K562 (cell line): ENCODE data around the gene UBR3. TPM values are rescaled to one million over a fixed set of nuclear protein-coding genes. Genes with fewer than 3 reads are reported as not detected.

Source experiments
- ATAC-seq: fragments of 200-7000 bp; cut with Tn5 transposase; 3 replicates; pipeline ENCODE4 v1.9.1; 2020; ENCODE audit warnings: moderate library complexity
- BruUV-seq: library from RNA; stranded (reverse); fragments of 400-500 nt; replicated peaks from 2 replicates; lab custom pipeline; 2021; lab: Mats Ljungman, UMichigan
- CTCF ChIA-PET: fragments of 300-600 bp; formaldehyde crosslinking; extraction: SDS; loops from one replicate; lab custom pipeline; 2021; ENCODE audit warnings: low intra/inter-chr PET ratio; lab: Yijun Ruan, JAX
- POLR2A ChIA-PET: fragments of 300-600, 350-650 bp; sonication (Branson Sonifier 250); formaldehyde crosslinking; extraction: SDS; loops from one replicate; lab custom pipeline; 2021; ENCODE audit warnings: antibody characterized with exemption, inconsistent platforms; lab: Yijun Ruan, JAX
- DNase-seq, 4 experiments: peaks; one replicate each; pipeline versions ENCODE4 v3.0.0 to v3.0.0-alpha.2; 2011 to 2018; ENCODE audit warnings: low spot score in 3 of 4, mixed read lengths in 3 of 4; ENCODE audit errors: extremely low read depth in 1 of 4
- FAIRE-seq: peaks from 2 replicates; lab custom pipeline; 2011; peaks lifted over from hg19 to GRCh38; lab: Jason Lieb, UNC
- H2AFZ ChIP-seq: 2 replicates; pipeline ENCODE4 v1.6.0; 2011; ENCODE audit warnings: low read depth, low read length, control low read depth, inconsistent platforms
- H3K27ac ChIP-seq: fragments of 200-600 bp; 3 replicates; pipeline ENCODE4 v1.8.0; 2011; ENCODE audit warnings: low read depth, mild to moderate bottlenecking, control low read depth, inconsistent platforms, low read length, moderate library complexity, mixed read lengths; ENCODE audit errors: extremely low read depth
- H3K27me3 ChIP-seq, 2 experiments: fragments of 300-600 bp in 1 of 2; 2 replicates in 1 of 2; 3 replicates in 1 of 2; pipeline versions ENCODE4 v1.6.0 to v1.8.0; 2011; ENCODE audit warnings: inconsistent platforms in 2 of 2, low read length in 2 of 2, mild to moderate bottlenecking in 1 of 2, mixed read lengths in 1 of 2, moderate library complexity in 1 of 2; ENCODE audit not compliant: control insufficient read depth in 2 of 2, insufficient read depth in 2 of 2
- H3K36me3 ChIP-seq: fragments of 300-600 bp; 3 replicates; pipeline ENCODE4 v1.8.0; 2011; ENCODE audit warnings: mild to moderate bottlenecking, low read length, inconsistent platforms; ENCODE audit not compliant: control insufficient read depth, insufficient read depth
- H3K4me1 ChIP-seq, 2 experiments: fragments of 200-600 bp in 1 of 2; replicated peaks in 1 of 2; 2 replicates in 1 of 2; 3 replicates in 1 of 2; pipeline versions ENCODE4 v1.5.1 to v1.8.0; 2011; ENCODE audit warnings: inconsistent platforms in 2 of 2, low read length in 2 of 2, mild to moderate bottlenecking in 1 of 2, mixed read lengths in 1 of 2, moderate library complexity in 1 of 2; ENCODE audit not compliant: control insufficient read depth in 2 of 2, insufficient read depth in 2 of 2
- H3K4me2 ChIP-seq: 2 replicates; pipeline ENCODE4 v1.6.1; 2011; ENCODE audit warnings: low read length, control low read depth, inconsistent platforms, mixed read lengths; ENCODE audit not compliant: insufficient read depth
- H3K4me3 ChIP-seq: fragments of 200-600 bp; sonication (generic), shearing (Covaris generic); 2 replicates; pipeline ENCODE4 v1.5.1; 2016; ENCODE audit warnings: control low read depth, inconsistent platforms
- H3K79me2 ChIP-seq: fragments of 200-600 bp; 3 replicates; pipeline ENCODE4 v1.8.0; 2011; ENCODE audit warnings: low read length, inconsistent platforms; ENCODE audit not compliant: control insufficient read depth, insufficient read depth
- H3K9ac ChIP-seq, 2 experiments: 2 replicates each; pipeline versions ENCODE4 v1.6.0 to v1.6.1; 2011; ENCODE audit warnings: low read depth in 2 of 2, low read length in 2 of 2, control low read depth in 1 of 2, inconsistent platforms in 1 of 2, mild to moderate bottlenecking in 1 of 2, mixed read lengths in 1 of 2; ENCODE audit not compliant: insufficient read depth in 1 of 2
- H3K9me1 ChIP-seq: one replicate; pipeline ENCODE4 v1.6.0; 2011; ENCODE audit warnings: inconsistent platforms, mild to moderate bottlenecking, low read length, moderate library complexity; ENCODE audit not compliant: control insufficient read depth, insufficient read depth
- H3K9me3 ChIP-seq: replicated peaks from 2 replicates; pipeline ENCODE4 v1.5.1; 2011; ENCODE audit warnings: low read depth, low read length, inconsistent platforms; ENCODE audit not compliant: control insufficient read depth, insufficient read depth
- H4K20me1 ChIP-seq: replicated peaks from 2 replicates; pipeline ENCODE4 v1.6.1; 2011; ENCODE audit warnings: low read length, inconsistent platforms, mixed read lengths; ENCODE audit not compliant: control insufficient read depth, insufficient read depth
- NKRF ChIP-seq: fragments of 450-650 bp; IDR thresholded peaks from 2 replicates; pipeline ENCODE4 v1.6.1; 2016; ENCODE audit warnings: borderline replicate concordance
- POLR2A ChIP-seq: fragments of 450-650 bp; conservative IDR thresholded peaks from 2 replicates; pipeline ENCODE4 v1.6.1; 2016
- ZNF436 ChIP-seq: fragments of 250-450, 450-650 bp; sonication (Bioruptor Pico); formaldehyde crosslinking; IDR thresholded peaks from 2 replicates; pipeline ENCODE4 v1.7.0; 2020; ENCODE audit warnings: mild to moderate bottlenecking
- WGBS: fragments of 100-300 bp; shearing (Covaris generic); methylation state at CpG from one replicate; pipeline ENCODE4 v1.1.6; 2016; ENCODE audit warnings: low coverage, mixed read lengths; ENCODE audit not compliant: insufficient coverage; ENCODE audit errors: missing lambda C conversion rate; 5-methylcytosine and 5-hydroxymethylcytosine counted together
- in situ Hi-C: fragments of 300-500 bp; cut with MboI; formaldehyde crosslinking; loops from 4 replicates; pipeline ENCODE4 v1.15.0; 2018; ENCODE audit warnings: inconsistent platforms, mixed read lengths
- intact Hi-C: fragments of 100-400 bp; cut with micrococcal nuclease; formaldehyde crosslinking; loops from 2 replicates; pipeline ENCODE4 v1.14.2; 2022
- polyA plus RNA-seq, 8 experiments: library from polyadenylated mRNA; depleted of rRNA in 4 of 8; stranded (reverse) in 5 of 8; unstranded in 3 of 8; fragments of >200 nt; fragmentation: Nextera tagmentation in 2 of 8; fragmentation: Illumina TruSeq in 1 of 8; extraction: Ambion mirVana in 2 of 8; extraction: Trizol in 1 of 8; gene quantifications; 2 replicates each; pipeline versions ENCODE4 v1.2.1 to v1.2.3, GENCODE V29; 2011 to 2014; ENCODE audit warnings: inconsistent platforms in 1 of 8, missing spikeins in 1 of 8
- total RNA-seq, 7 experiments: library from RNA; depleted of rRNA in 6 of 7; stranded (reverse); fragments of >200 nt in 6 of 7; fragmentation: Illumina TruSeq in 2 of 7; extraction: Trizol in 2 of 7; gene quantifications; 2 replicates each; pipeline versions ENCODE4 v1.2.1 to v1.2.3, GENCODE V29; 2011 to 2021; ENCODE audit warnings: low replicate concordance in 1 of 7

The UBR3 gene
- total and polyA plus RNA-seq, 9 of the 15 experiments (the other 6 are each of a cell fraction or from before 2014, with no cell fraction given), result 14.4 to 63.5 (median 40.4) TPM

DNA sequence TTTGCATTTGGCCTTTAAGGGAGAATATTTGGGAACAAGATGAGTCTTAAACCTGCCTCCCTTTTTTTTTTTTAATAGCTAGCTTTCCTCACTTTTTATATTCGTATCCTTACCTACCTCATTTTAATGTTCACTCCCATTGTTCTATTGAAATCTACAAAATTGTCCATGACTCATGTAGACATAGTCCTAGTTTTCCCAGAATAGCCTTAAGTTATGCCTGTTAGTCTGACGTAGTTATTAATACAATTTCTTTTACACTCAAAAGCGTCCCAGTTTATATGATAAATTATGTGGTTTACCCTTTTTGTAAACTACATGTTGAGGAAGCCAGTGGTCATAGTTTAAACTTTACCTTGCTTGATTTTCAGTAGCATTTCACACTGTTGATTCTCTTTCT, 73.4 kb downstream of the UBR3 start:
- FAIRE-seq, result no peak

More for the DNA sequence above, 73.4 kb downstream of the UBR3 start:
- no peak for ATAC-seq
- H3K9me3 ChIP-seq, result no peaks in the 10 kb centered on the region
- BruUV-seq, result no TSS peak
- H3K4me1 ChIP-seq, result no peaks in the 10 kb centered on the region; a peak in 1 of 5 replicates
- no peak overlapping the region for H3K27ac ChIP-seq
- TF ChIP-seq ZNF436 (CRISPR knock-in tag) (no peak), NKRF (no peak), POLR2A (no peak)
- no peaks in the 10 kb centered on the region for H4K20me1 ChIP-seq
- WGBS, result 90% methylated on average over 3 of the region's 3 CpGs
- no peak overlapping the region for H3K4me3 ChIP-seq
- in situ Hi-C loops, result no loop called here
- ChIA-PET CTCF (no interaction called here), POLR2A (interaction anchor here (1.3 kb wide), 2 partner anchors 14 to 43 kb away, joined by 4 read pairs; no protein-coding TSS in a partner anchor)
- no peaks in the 10 kb centered on the region for H3K9me1 ChIP-seq
- 0 out of 3 replicates have a peak, but pooled peaks cover 5% of the 10 kb centered on the region for H3K79me2 ChIP-seq
- H3K36me3 ChIP-seq, result peaks cover 40% of the 10 kb centered on the region
- H3K4me2 ChIP-seq, result no peak overlapping the region
- H2AFZ ChIP-seq, result no peak overlapping the region
- intact Hi-C loops, result no loop called here
- H3K9ac ChIP-seq, result no peak overlapping the region
- no peaks in the 10 kb centered on the region for H3K27me3 ChIP-seq
- DNase-seq, result no peak
